Stomach (tissue), 4 donors: ENCODE measurements around the gene WIPF1.
"Not testable (repeated sequence)": the region's sequence is repeated elsewhere in the genome, so short reads cannot be mapped to it uniquely, and the experiment has no call there.

Experiments
- CTCF ChIP-seq, 7 experiments: fragments of 450-650 bp in 4 of 7; fragments of 200-600 bp in 3 of 7; sonication (generic) in 3 of 7; IDR thresholded peaks; one replicate each; pipeline ENCODE4 v1.5.1; 2016 to 2019; ENCODE audit warnings: antibody characterized with exemption in 7 of 7, control low read depth in 2 of 7, mild to moderate bottlenecking in 1 of 7
- EP300 ChIP-seq: sonication (generic); formaldehyde crosslinking; IDR thresholded peaks from one replicate; pipeline ENCODE4 v1.6.1; 2017; ENCODE audit warnings: antibody characterized with exemption
- POLR2A ChIP-seq, 4 donors: fragments of 450-650 bp; IDR thresholded peaks; one replicate each; pipeline ENCODE4 v1.6.1; 2016; ENCODE audit warnings: antibody characterized with exemption in 4 of 4, control low read depth in 2 of 4, mild to moderate bottlenecking in 1 of 4, moderate library complexity in 1 of 4

GRCh38 chr2:174548646-174549045 lies 49.0 kb downstream of the WIPF1 start:
- TF ChIP-seq CTCF (IDR thresholded peaks at IDR 0.05); EP300; POLR2A (IDR thresholded peaks at IDR 0.05): not testable (repeated sequence)
